ENCODE results near the gene SZT2. TPM values are rescaled to one million over a fixed set of nuclear protein-coding genes. Genes with fewer than 3 reads are reported as not detected.

The SZT2 gene
- total RNA-seq, 1 experiment from 2014 or later: 77.3 TPM

DNA sequence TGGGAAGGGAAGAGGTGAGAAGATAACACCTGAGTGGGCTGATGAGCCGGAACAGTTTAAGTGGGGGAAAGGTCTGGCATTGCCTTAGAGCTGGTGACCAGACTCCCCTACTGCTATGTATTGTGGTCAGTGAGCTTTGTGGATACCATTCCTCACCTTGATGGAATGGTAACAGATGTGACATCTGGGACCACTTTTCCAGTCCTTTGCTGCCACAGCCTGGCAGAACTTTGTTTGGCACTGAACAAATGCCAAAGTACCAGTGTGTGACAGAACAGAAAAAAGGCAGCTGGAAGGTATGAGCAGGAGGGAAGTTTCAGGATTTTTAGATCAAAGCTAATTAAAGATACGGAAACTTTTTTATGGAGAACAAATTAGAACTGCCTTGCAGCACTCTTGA is 6.2 kb upstream of the SZT2 start:
- intact Hi-C loops (cut with micrococcal nuclease; ENCODE audit: unreplicated experiment): loop anchor here (5.0 kb wide), 1 partner anchor 156 kb away; no protein-coding TSS in a partner anchor

DNA sequence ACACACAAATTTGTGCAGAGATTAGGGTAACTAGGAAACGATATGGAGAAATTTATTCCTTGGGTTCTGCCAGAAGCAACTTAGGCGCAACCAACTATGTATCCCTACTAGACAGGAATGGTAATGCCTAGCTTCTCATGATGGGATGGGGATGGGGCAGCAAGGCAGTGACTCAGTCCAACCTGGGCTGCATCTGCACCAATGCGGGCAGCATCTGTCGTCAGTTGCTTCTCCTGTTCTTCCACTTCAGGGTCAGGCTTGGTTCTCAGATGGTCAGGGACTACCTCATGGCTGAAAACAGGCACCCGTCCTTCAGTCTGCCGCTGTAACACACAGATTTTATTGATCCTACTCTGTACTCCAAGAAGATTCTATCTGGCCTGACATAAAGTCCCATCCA is 3.0 kb upstream of the SZT2 start:
- Mint-ChIP-seq H3K4me3 (ENCODE audit: low read depth, unreplicated experiment) (no peak overlapping the region), H3K9me3 (ENCODE audit: low read depth, unreplicated experiment) (no peaks in the 10 kb centered on the region), H3K27me3 (ENCODE audit: unreplicated experiment) (no peaks in the 10 kb centered on the region), H3K4me1 (ENCODE audit: low read depth, unreplicated experiment) (peaks cover 25% of the 10 kb centered on the region), H3K27ac (ENCODE audit: unreplicated experiment) (peak overlapping the region; percentile 2), H3K36me3 (ENCODE audit: insufficient read depth, unreplicated experiment) (peaks cover 28% of the 10 kb centered on the region)
- no peak for DNase-seq
- no peak for TF ChIP-seq CTCF (IDR thresholded peaks at IDR 0.05; ENCODE audit: unreplicated experiment)
- intact Hi-C loops (cut with micrococcal nuclease; ENCODE audit: unreplicated experiment): no loop called here
- CTCF ChIA-PET: interaction anchor here (0.5 kb wide), 1 partner anchor 137 kb away, joined by 4 read pairs; no protein-coding TSS in a partner anchor
- no TSS peak for BruUV-seq (replicated peaks)

More for the DNA sequence above, 6.2 kb upstream of the SZT2 start:
- Mint-ChIP-seq H3K9me3 (ENCODE audit: low read depth, unreplicated experiment) (no peaks in the 10 kb centered on the region), H3K36me3 (ENCODE audit: insufficient read depth, unreplicated experiment) (peaks cover 9% of the 10 kb centered on the region), H3K4me1 (ENCODE audit: low read depth, unreplicated experiment) (peaks cover 10% of the 10 kb centered on the region), H3K4me3 (ENCODE audit: low read depth, unreplicated experiment) (no peak overlapping the region), H3K27me3 (ENCODE audit: unreplicated experiment) (no peaks in the 10 kb centered on the region), H3K27ac (ENCODE audit: unreplicated experiment) (no peak overlapping the region)
- no TSS peak for BruUV-seq (replicated peaks)
- CTCF ChIA-PET: interaction anchor here (0.8 to 1.8 kb wide), 7 partner anchors 10 to 156 kb away, joined by 3 to 15 read pairs (median 4); partner anchors contain the start of gene C1orf210
- DNase-seq: no peak
- TF ChIP-seq CTCF (IDR thresholded peaks at IDR 0.05; ENCODE audit: unreplicated experiment): no peak

DNA sequence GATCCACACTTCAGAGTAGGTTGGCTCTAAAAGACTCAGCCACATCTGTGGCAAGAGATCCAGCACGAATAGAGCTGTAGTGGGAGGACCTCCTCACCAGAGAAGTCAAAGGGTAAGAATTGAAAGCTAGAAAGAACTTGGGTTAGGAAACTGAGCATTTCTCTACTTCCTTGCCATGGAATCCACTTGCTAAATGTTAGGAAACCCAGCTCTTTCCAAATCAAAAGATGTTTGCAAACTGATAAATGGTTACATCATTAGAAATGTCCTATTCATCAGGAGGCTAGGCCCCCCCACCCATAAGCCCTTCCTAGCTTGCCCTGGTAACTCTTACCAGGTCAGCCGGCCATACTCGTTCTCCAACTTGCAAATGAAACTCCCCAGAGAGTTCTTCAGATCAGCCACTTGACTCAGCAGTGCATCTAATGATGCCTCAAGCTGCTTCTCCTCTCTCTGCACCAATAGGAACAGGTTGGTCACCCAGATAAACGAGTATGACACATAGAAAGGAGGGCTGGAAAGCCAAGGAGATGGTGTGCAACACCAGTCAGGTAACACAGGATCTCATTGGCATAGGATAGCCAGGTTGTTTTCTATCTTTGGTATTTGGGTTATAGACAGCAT is 1.6 kb upstream of the SZT2 start:
- TF ChIP-seq CTCF (IDR thresholded peaks at IDR 0.05; ENCODE audit: unreplicated experiment): no peak
- peak overlapping the region; percentile 97 for H3K4me3 Mint-ChIP-seq (ENCODE audit: low read depth, unreplicated experiment)
- H3K27me3 Mint-ChIP-seq (ENCODE audit: unreplicated experiment): no peaks in the 10 kb centered on the region
- no peaks in the 10 kb centered on the region for H3K9me3 Mint-ChIP-seq (ENCODE audit: low read depth, unreplicated experiment)
- H3K36me3 Mint-ChIP-seq (ENCODE audit: insufficient read depth, unreplicated experiment): peaks cover 26% of the 10 kb centered on the region
- intact Hi-C loops (cut with micrococcal nuclease; ENCODE audit: unreplicated experiment): no loop called here
- no peak for DNase-seq
- CTCF ChIA-PET: interaction anchor here (0.6 kb wide), 1 partner anchor 30 kb away, joined by 3 read pairs; no protein-coding TSS in a partner anchor
- H3K4me1 Mint-ChIP-seq (ENCODE audit: low read depth, unreplicated experiment): peaks cover 25% of the 10 kb centered on the region
- H3K27ac Mint-ChIP-seq (ENCODE audit: unreplicated experiment): peak overlapping the region; percentile 94
- no TSS peak for BruUV-seq (replicated peaks)

- DNase-seq: no peak
- H3K9me3 Mint-ChIP-seq (ENCODE audit: low read depth, unreplicated experiment): no peaks in the 10 kb centered on the region
- CTCF ChIA-PET: interaction anchor here (0.6 kb wide), 2 partner anchors 30 to 108 kb away, joined by 3 to 6 read pairs; no protein-coding TSS in a partner anchor
- H3K4me3 Mint-ChIP-seq (ENCODE audit: low read depth, unreplicated experiment): peak overlapping the region; percentile 97
- no peaks in the 10 kb centered on the region for H3K27me3 Mint-ChIP-seq (ENCODE audit: unreplicated experiment)
- BruUV-seq (replicated peaks): no TSS peak
- no peak for TF ChIP-seq CTCF (IDR thresholded peaks at IDR 0.05; ENCODE audit: unreplicated experiment)
- H3K27ac Mint-ChIP-seq (ENCODE audit: unreplicated experiment): peak overlapping the region; percentile 94
- intact Hi-C loops (cut with micrococcal nuclease; ENCODE audit: unreplicated experiment): no loop called here
- peaks cover 25% of the 10 kb centered on the region for H3K4me1 Mint-ChIP-seq (ENCODE audit: low read depth, unreplicated experiment)
- peaks cover 20% of the 10 kb centered on the region for H3K36me3 Mint-ChIP-seq (ENCODE audit: insufficient read depth, unreplicated experiment)
These were observed 1.1 kb upstream of the SZT2 start for GRCh38 chr1:43388613-43389012.
